Measurements from ENCODE around the gene DHRS7B.
A peak's percentile ranks its signal among the peaks of the same experiment; 100 is the strongest.
"Not testable (repeated sequence)": the region's sequence is repeated elsewhere in the genome, so short reads cannot be mapped to it uniquely, and the experiment has no call there.

The DHRS7B gene

GRCh38 chr17:21108651-21109050 is 18.1 kb upstream of the DHRS7B start:
- DNase-seq (ENCODE audit: low read depth), result no peak

GRCh38 chr17:21113049-21113690 is 13.6 kb upstream of the DHRS7B start:
- DNase-seq (ENCODE audit: low read depth), result no peak

GRCh38 chr17:21113716-21114115 is 13.0 kb upstream of the DHRS7B start:
- no peak for DNase-seq (ENCODE audit: low read depth)

GRCh38 chr17:21114791-21115190 is 12.0 kb upstream of the DHRS7B start:
- DNase-seq (ENCODE audit: low read depth), result not testable (repeated sequence)

GRCh38 chr17:21119247-21119918 is 7.4 kb upstream of the DHRS7B start:
- DNase-seq (ENCODE audit: low read depth), result peak; percentile 48

GRCh38 chr17:21119919-21120249 is 6.9 kb upstream of the DHRS7B start:
- no peak for DNase-seq (ENCODE audit: low read depth)

GRCh38 chr17:21124086-21124485 is 2.7 kb upstream of the DHRS7B start:
- no peak for DNase-seq (ENCODE audit: low read depth)

GRCh38 chr17:21124517-21124916 is 2.2 kb upstream of the DHRS7B start:
- not testable (repeated sequence) for DNase-seq (ENCODE audit: low read depth)

GRCh38 chr17:21125862-21126261 is 902 bp upstream of the DHRS7B start:
- DNase-seq (ENCODE audit: low read depth), result peak; percentile 50

GRCh38 chr17:21127509-21128077 is 829 bp downstream of the DHRS7B start:
- no peak for DNase-seq (ENCODE audit: low read depth)

- DNase-seq (ENCODE audit: low read depth), result no peak
Measured at GRCh38 chr17:21129023-21129681, 2.4 kb downstream of the DHRS7B start.

- DNase-seq (ENCODE audit: low read depth), result no peak
Measured at GRCh38 chr17:21131137-21131536, 4.4 kb downstream of the DHRS7B start.

- no peak for DNase-seq (ENCODE audit: low read depth)
Measured at GRCh38 chr17:21132428-21132827, 5.7 kb downstream of the DHRS7B start.

- DNase-seq (ENCODE audit: low read depth), result no peak
Measured at GRCh38 chr17:21134559-21134958, 7.8 kb downstream of the DHRS7B start.

- DNase-seq (ENCODE audit: low read depth), result no peak
Measured at GRCh38 chr17:21140911-21141310, 14.1 kb downstream of the DHRS7B start.

GRCh38 chr17:21141331-21141730 is 14.6 kb downstream of the DHRS7B start:
- no peak for DNase-seq (ENCODE audit: low read depth)

- not testable (repeated sequence) for DNase-seq (ENCODE audit: low read depth)
Measured at GRCh38 chr17:21142065-21142464, 15.3 kb downstream of the DHRS7B start.

- DNase-seq (ENCODE audit: low read depth), result no peak
Measured at GRCh38 chr17:21143695-21144094, 16.9 kb downstream of the DHRS7B start.

GRCh38 chr17:21144299-21144698 is 17.5 kb downstream of the DHRS7B start:
- DNase-seq (ENCODE audit: low read depth), result not testable (repeated sequence)

- no peak for DNase-seq (ENCODE audit: low read depth)
Measured at GRCh38 chr17:21146362-21147015, 19.7 kb downstream of the DHRS7B start.

GRCh38 chr17:21149621-21150020 is 22.9 kb downstream of the DHRS7B start:
- DNase-seq (ENCODE audit: low read depth), result no peak

- DNase-seq (ENCODE audit: low read depth), result no peak
Measured at GRCh38 chr17:21152731-21153130, 26.0 kb downstream of the DHRS7B start.

All from stimulated activated CD4-positive, alpha-beta T cell treated with anti-CD3 and anti-CD28 coated beads, Interleukin-2, amount 100 ng/mL, for 4 hours (primary cell).